Heart left ventricle (tissue), 16 donors: ENCODE measurements around the gene KMT5B. TPM values are rescaled to one million over a fixed set of nuclear protein-coding genes. Genes with fewer than 3 reads are reported as not detected.

Experiments used
- ATAC-seq, 4 donors: fragments of 200-7000 bp; cut with Tn5 transposase; one replicate each; pipeline ENCODE4 v1.9.1; 2020 to 2022; ENCODE audit warnings: moderate library complexity in 4 of 4, mild to moderate bottlenecking in 3 of 4, moderate number of reproducible peaks in 1 of 4
- DNase-seq, 5 donors: peaks; one replicate each; pipeline ENCODE4 v3.0.0-alpha.2; 2020
- H3K27ac ChIP-seq, 12 donors: fragments of 200-600 bp; sonication (generic) in 4 of 12; one replicate each; pipeline versions ENCODE4 v1.5.0 to v1.8.0; 2016 to 2022; ENCODE audit warnings: mild to moderate bottlenecking in 2 of 12
- H3K27me3 ChIP-seq, 9 donors: fragments of 200-600 bp; sonication (generic) in 2 of 9; one replicate each; pipeline versions ENCODE4 v1.5.1 to v1.8.0; 2016 to 2022; ENCODE audit warnings: mild to moderate bottlenecking in 3 of 9
- H3K36me3 ChIP-seq, 9 donors: fragments of 200-600 bp; sonication (generic) in 2 of 9; one replicate each; pipeline versions ENCODE4 v1.5.0 to v1.8.0; 2018 to 2022; ENCODE audit warnings: mild to moderate bottlenecking in 2 of 9
- H3K4me1 ChIP-seq, 12 donors: fragments of 200-600 bp; sonication (generic) in 4 of 12; one replicate each; pipeline versions ENCODE4 v1.5.0 to v1.8.0; 2016 to 2022; ENCODE audit warnings: mild to moderate bottlenecking in 3 of 12
- H3K4me3 ChIP-seq, 12 donors: fragments of 200-600 bp; sonication (generic) in 4 of 12; one replicate each; pipeline versions ENCODE4 v1.5.0 to v1.8.0; 2017 to 2022; ENCODE audit warnings: mild to moderate bottlenecking in 9 of 12, moderate library complexity in 4 of 12
- H3K9me3 ChIP-seq, 12 donors: fragments of 200-600 bp; sonication (generic) in 4 of 12; one replicate each; pipeline versions ENCODE4 v1.5.0 to v1.8.0; 2016 to 2022; ENCODE audit warnings: mild to moderate bottlenecking in 1 of 12
- CTCF ChIP-seq, 12 donors: fragments of 200-600 bp; sonication (generic) in 4 of 12; IDR thresholded peaks; one replicate each; pipeline versions ENCODE4 v1.5.0 to v1.8.0; 2018 to 2022; ENCODE audit warnings: antibody characterized with exemption in 12 of 12, mild to moderate bottlenecking in 5 of 12
- POLR2A ChIP-seq, 2 donors: fragments of 450-650 bp; IDR thresholded peaks; one replicate each; pipeline ENCODE4 v1.6.1; 2017; ENCODE audit warnings: antibody characterized with exemption in 2 of 2, mild to moderate bottlenecking in 2 of 2, moderate library complexity in 2 of 2
- WGBS, 4 donors: extraction: QIAGEN DNeasy Blood & Tissue Kit in 2 of 4; methylation state at CpG; one replicate each; pipeline versions ENCODE4 v1.1.5 to v1.1.7; 2013 to 2018; 5-methylcytosine and 5-hydroxymethylcytosine counted together
- intact Hi-C, 10 donors: fragments of 100-400 bp; cut with DNase I; formaldehyde crosslinking; loops; one replicate each; pipeline versions ENCODE4 v1.11.1 to v1.14.2; 2022
- polyA plus RNA-seq, 2 donors: library from polyadenylated mRNA; stranded (reverse); fragments of 200-250 nt; gene quantifications; one replicate each; pipeline ENCODE4 v1.2.3, GENCODE V29; 2013
- total RNA-seq, 9 donors: library from RNA; depleted of rRNA in 2 of 9; stranded (reverse); fragments of >200 nt in 2 of 9; fragmentation: NEBNext Ultra II Directional in 3 of 9; extraction: Animal tissue kit (Norgen Biotek cat#: 25700) in 3 of 9; gene quantifications; one replicate each; pipeline versions ENCODE4 v1.1.0 to v1.2.4, GENCODE V29; 2016 to 2023
- donor health status: ischemic (EF 13 %, LVEDD 7.1; RV severe dilation, severe dysfunction).
- donor health status: healthy with polysubstance abuse.
- donor health status: DM: no; HTN: yes; CAD: no.
- donor health status: DM: no; HTN: no; CAD: no.
- donor health status: ischemic (EF 25% LVEDD 6.9; RV normal size, moderate dysfunction).
- donor health status: ischemic (EF 25% LVEDD 5.7; RV mildly dilated, moderate dysfunction).
- donor health status: healthy.
- donor health status: DM: yes; HTN: yes; CAD: no.
- donor health status: ischemic (EF 35%, LVEDD 5.7; RV mildly dilated, moderate dysfunction).
- donor health status: nonischemic (EF 11% LVEDD 7.7; RV severe dilation, severe dysfunction).
- donor health status: DM: yes; HTN: yes; CAD: no.
- donor health status: PGD.
- donor health status: ischemic (EF 29% LVEDD 5.4; RV normal size, mild dysfunction).
- donor health status: nonischemic (EF 23%, LVEDD 6.1; RV moderate dilation, normal function).

Gene KMT5B
- total and polyA plus RNA-seq, 11 donors, result 15.5 to 37.0 (median 26.5) TPM

GRCh38 chr11:68153742-68154141 lies 59.4 kb downstream of the KMT5B start:
- no peaks in the 10 kb centered on the region for H3K9me3 ChIP-seq
- H3K4me3 ChIP-seq, result no peak overlapping the region
- DNase-seq (no peak), ATAC-seq (no peak)
- TF ChIP-seq POLR2A (IDR thresholded peaks at IDR 0.05) (no peak), CTCF (IDR thresholded peaks at IDR 0.05) (no peak)
- H3K27me3 ChIP-seq, result no peaks in the 10 kb centered on the region
- peaks cover 0 to 42% (median 23%) of the 10 kb centered on the region in 9 donors for H3K36me3 ChIP-seq
- no peaks in the 10 kb centered on the region for H3K4me1 ChIP-seq
- WGBS, 4 donors, result 83 to 93% (median 89%) methylated on average over 8 of the region's 8 CpGs
- no peak overlapping the region for H3K27ac ChIP-seq
- intact Hi-C loops, result no loop called here

GRCh38 chr11:68150037-68150436 lies 63.1 kb downstream of the KMT5B start:
- TF ChIP-seq CTCF (IDR thresholded peaks at IDR 0.05) (no peak), POLR2A (IDR thresholded peaks at IDR 0.05) (no peak)
- ATAC-seq (no peak), DNase-seq (no peak)
- H3K27ac ChIP-seq, result no peak overlapping the region
- no peak overlapping the region for H3K4me3 ChIP-seq
- H3K4me1 ChIP-seq, result peaks cover 0 to 24% (median 19%) of the 10 kb centered on the region in 12 donors
- H3K36me3 ChIP-seq, result peaks cover 0 to 8% (median under 1%) of the 10 kb centered on the region in 9 donors
- H3K9me3 ChIP-seq, result no peaks in the 10 kb centered on the region
- intact Hi-C loops, result no loop called here
- no peaks in the 10 kb centered on the region for H3K27me3 ChIP-seq
- WGBS, 4 donors, result 44 to 58% (median 50%) methylated on average over 7 of the region's 7 CpGs

- Histone ChIP-seq H3K27me3 (no peaks in the 10 kb centered on the region), H3K9me3 (no peaks in the 10 kb centered on the region), H3K27ac (no peak overlapping the region), H3K4me1 (peaks cover 0 to 24% (median 19%) of the 10 kb centered on the region in 12 donors), H3K4me3 (no peak overlapping the region), H3K36me3 (peaks cover 0 to 3% (median 0%) of the 10 kb centered on the region in 9 donors)
- TF ChIP-seq POLR2A (IDR thresholded peaks at IDR 0.05) (no peak), CTCF (IDR thresholded peaks at IDR 0.05) (no peak)
- DNase-seq (no peak), ATAC-seq (no peak)
- WGBS, 4 donors, result 66 to 93% (median 86%) methylated on average over 6 of the region's 6 CpGs
- intact Hi-C loops, result loop anchor here in 1 of 10 donors (5.0 kb wide), 1 partner anchor 43 kb away; no protein-coding TSS in a partner anchor
These were observed 63.7 kb downstream of the KMT5B start for GRCh38 chr11:68149417-68149816.

- intact Hi-C loops, result loop anchor here in 1 of 10 donors (5.0 kb wide), 1 partner anchor 43 kb away; no protein-coding TSS in a partner anchor
- Histone ChIP-seq H3K4me1 (peaks cover 0 to 25% (median 19%) of the 10 kb centered on the region in 12 donors), H3K4me3 (no peak overlapping the region), H3K36me3 (no peaks in the 10 kb centered on the region), H3K27ac (no peak overlapping the region), H3K9me3 (no peaks in the 10 kb centered on the region), H3K27me3 (no peaks in the 10 kb centered on the region)
- no peak for DNase-seq
- no peak for TF ChIP-seq CTCF (IDR thresholded peaks at IDR 0.05)
- TF ChIP-seq POLR2A (IDR thresholded peaks at IDR 0.05), result no peak
- WGBS, 4 donors, result 89 to 98% (median 95%) methylated on average over 6 to 7 of the region's 7 CpGs
- ATAC-seq, result no peak
These were observed 64.2 kb downstream of the KMT5B start for GRCh38 chr11:68148879-68149278.
